Measurements from ENCODE around the gene NELL1.

The NELL1 gene

DNA sequence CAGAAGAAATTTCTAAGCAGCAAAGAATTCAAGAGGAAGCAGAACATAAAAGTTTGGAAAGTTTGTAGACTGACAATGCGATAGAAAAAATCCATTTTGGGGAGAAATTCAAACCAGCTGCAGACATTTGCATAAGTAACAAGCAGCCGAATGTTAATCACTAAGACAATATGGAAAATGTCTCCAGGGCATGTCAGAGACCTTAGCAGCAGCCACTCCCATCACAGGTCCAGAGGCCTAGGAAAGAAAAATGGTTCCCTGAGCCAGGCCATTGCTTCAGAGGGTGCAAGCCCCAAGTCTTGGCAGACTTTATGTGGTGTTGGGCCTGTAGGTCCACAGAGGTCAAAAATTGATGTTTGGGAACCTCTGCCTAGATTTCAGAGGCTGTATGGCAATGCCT, 155.4 kb downstream of the NELL1 start:
- H3K4me3 ChIP-seq = no peak overlapping the region
- H3K27ac ChIP-seq = no peak overlapping the region
- no peak for DNase-seq (ENCODE audit: low spot score)
- TF ChIP-seq, protein P1, sequence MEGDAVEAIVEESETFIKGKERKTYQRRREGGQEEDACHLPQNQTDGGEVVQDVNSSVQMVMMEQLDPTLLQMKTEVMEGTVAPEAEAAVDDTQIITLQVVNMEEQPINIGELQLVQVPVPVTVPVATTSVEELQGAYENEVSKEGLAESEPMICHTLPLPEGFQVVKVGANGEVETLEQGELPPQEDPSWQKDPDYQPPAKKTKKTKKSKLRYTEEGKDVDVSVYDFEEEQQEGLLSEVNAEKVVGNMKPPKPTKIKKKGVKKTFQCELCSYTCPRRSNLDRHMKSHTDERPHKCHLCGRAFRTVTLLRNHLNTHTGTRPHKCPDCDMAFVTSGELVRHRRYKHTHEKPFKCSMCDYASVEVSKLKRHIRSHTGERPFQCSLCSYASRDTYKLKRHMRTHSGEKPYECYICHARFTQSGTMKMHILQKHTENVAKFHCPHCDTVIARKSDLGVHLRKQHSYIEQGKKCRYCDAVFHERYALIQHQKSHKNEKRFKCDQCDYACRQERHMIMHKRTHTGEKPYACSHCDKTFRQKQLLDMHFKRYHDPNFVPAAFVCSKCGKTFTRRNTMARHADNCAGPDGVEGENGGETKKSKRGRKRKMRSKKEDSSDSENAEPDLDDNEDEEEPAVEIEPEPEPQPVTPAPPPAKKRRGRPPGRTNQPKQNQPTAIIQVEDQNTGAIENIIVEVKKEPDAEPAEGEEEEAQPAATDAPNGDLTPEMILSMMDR (IDR thresholded peaks at IDR 0.05) = no peak

GRCh38 chr11:20835561-20835960, 166.2 kb downstream of the NELL1 start:
- TF ChIP-seq, protein P1 (IDR thresholded peaks at IDR 0.05) = no peak
- no peak for DNase-seq (ENCODE audit: low spot score)
- H3K4me3 ChIP-seq = no peak overlapping the region
- no peak overlapping the region for H3K27ac ChIP-seq

- Histone ChIP-seq H3K27ac (no peak overlapping the region), H3K4me3 (no peak overlapping the region)
- TF ChIP-seq, protein P1 (IDR thresholded peaks at IDR 0.05) = no peak
- no peak for DNase-seq (ENCODE audit: low spot score)
Observed at GRCh38 chr11:20839231-20839630, 169.8 kb downstream of the NELL1 start.

DNA sequence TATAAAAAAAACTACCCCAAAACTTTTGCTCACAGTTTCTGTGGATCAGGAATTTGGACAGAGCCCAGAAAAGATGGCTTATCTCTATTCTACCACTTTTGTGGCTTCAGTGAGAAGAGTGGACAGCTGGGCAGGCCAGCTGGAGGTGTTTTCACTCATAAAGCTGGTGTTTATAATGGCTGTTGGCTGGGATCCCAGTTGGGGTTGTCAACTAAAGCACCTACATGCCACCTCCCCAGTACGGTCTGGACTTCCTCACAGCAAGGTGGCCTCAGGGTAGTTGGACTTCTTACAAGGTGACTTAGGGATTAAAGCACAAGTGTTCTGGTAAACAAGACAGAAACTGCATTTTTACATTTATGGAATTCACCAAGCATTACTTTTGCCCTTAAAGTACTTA, 171.0 kb downstream of the NELL1 start:
- TF ChIP-seq, protein P1 (IDR thresholded peaks at IDR 0.05) = no peak
- H3K4me3 ChIP-seq = no peak overlapping the region
- no peak overlapping the region for H3K27ac ChIP-seq
- DNase-seq (ENCODE audit: low spot score) = no peak

DNA sequence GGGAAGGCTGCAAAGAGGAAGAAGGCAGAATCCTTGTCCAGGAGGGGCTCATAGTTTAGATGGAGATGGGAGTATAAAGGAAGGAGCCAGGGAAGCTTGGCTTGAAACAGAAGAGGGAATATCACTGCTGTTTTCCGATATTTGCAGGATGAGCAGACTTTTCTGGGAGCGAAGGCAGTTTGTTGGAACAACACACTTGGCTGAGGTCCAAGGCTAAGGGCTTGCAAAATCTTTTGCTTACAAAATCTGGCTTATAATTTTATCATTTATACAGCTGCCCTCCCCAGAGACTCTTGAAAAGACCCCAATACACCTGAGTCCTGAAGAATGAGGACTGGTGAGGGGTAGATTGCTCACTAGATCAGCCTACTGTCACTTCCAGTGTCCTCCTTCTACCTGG, 174.8 kb downstream of the NELL1 start:
- TF ChIP-seq, protein P1 (IDR thresholded peaks at IDR 0.05) = no peak
- Histone ChIP-seq H3K4me3 (no peak overlapping the region), H3K27ac (no peak overlapping the region)
- DNase-seq (ENCODE audit: low spot score) = no peak

GRCh38 chr11:20844630-20845029, 175.2 kb downstream of the NELL1 start:
- no peak overlapping the region for H3K27ac ChIP-seq
- no peak for DNase-seq (ENCODE audit: low spot score)
- TF ChIP-seq, protein P1 (IDR thresholded peaks at IDR 0.05) = no peak

DNA sequence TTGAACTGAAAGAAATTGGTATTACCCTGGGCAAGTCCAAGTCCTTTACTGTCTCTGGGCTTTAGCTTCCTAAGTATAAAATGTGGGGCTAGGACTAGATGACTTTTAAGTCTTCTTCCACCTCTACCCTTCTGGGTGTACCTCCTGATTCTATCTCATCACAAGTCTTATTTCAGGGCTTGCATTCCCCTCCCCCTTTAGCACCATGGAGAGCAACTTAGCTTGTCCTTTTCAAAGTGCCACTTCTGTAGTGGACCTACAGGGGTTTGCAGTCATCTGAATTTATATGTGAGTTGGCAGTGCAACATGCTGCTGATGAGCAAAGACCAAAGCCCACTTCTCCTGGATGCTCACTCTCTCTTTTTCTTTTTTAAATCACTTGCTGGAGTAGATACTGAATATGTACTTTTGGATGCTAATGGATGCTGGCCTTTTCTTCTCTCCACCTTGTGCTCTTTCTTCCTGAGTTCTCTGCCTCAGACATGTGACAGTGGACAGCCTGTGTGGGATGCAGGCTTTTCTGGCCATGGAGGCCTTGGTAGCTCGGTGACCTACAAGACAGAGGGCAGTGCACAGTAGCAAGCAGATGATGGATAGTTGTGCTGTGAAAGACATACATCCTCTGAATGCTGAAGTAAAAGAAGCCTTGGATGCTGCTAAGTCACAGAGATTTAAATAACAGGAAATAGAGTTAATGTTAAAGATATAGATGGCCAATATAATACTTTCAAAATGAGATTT, 185.0 kb downstream of the NELL1 start:
- H3K4me3 ChIP-seq = no peak overlapping the region
- DNase-seq (ENCODE audit: low spot score) = no peak
- TF ChIP-seq, protein P1 (IDR thresholded peaks at IDR 0.05) = no peak
- no peak overlapping the region for H3K27ac ChIP-seq

More at GRCh38 chr11:20844630-20845029, 175.2 kb downstream of the NELL1 start:
- no peak overlapping the region for H3K4me3 ChIP-seq

Measured in coronary artery (tissue), 2 donors.